GM12878 (cell line): ENCODE data around the gene NFIX. TPM values are rescaled to one million over a fixed set of nuclear protein-coding genes. Genes with fewer than 3 reads are reported as not detected.

Experiments used
- ATAC-seq: fragments of 200-7000 bp; cut with Tn5 transposase; 3 replicates; pipeline ENCODE4 v1.9.1; 2020; ENCODE audit warnings: mild to moderate bottlenecking, moderate library complexity
- BruUV-seq: library from RNA; stranded (reverse); fragments of 400-500 nt; replicated peaks from 2 replicates; lab custom pipeline; 2021; lab: Mats Ljungman, UMichigan
- CTCF ChIA-PET: fragments of 300-600 bp; sonication (Branson Sonifier 250); formaldehyde crosslinking; extraction: SDS; loops from one replicate; lab custom pipeline; 2021; ENCODE audit warnings: inconsistent platforms; lab: Yijun Ruan, JAX
- POLR2A ChIA-PET: fragments of 350-600 bp; formaldehyde crosslinking; extraction: SDS; loops from one replicate; lab custom pipeline; 2021; ENCODE audit warnings: inconsistent platforms; lab: Charles Lee
- RAD21 ChIA-PET: fragments of 300-600 bp; sonication (Branson Sonifier 250); formaldehyde crosslinking; loops from one replicate; lab custom pipeline; 2023; ENCODE audit warnings: antibody characterized with exemption; ENCODE audit not compliant: unreplicated experiment; lab: Charles Lee
- SMC1A ChIA-PET: fragments of 300-600 bp; sonication (Branson Sonifier 250); formaldehyde crosslinking; loops from one replicate; lab custom pipeline; 2023; ENCODE audit not compliant: unreplicated experiment, uncharacterized antibody; lab: Charles Lee
- DNase-seq: peaks from one replicate; pipeline ENCODE4 v3.0.0-alpha.2; 2011; ENCODE audit warnings: low read depth, low spot score
- FAIRE-seq: peaks from 3 replicates; lab custom pipeline; 2011; peaks lifted over from hg19 to GRCh38; lab: Jason Lieb, UNC
- H2AFZ ChIP-seq: 2 replicates; pipeline ENCODE4 v1.6.0; 2011; ENCODE audit warnings: low read depth, low read length, control low read depth; ENCODE audit not compliant: control insufficient read depth
- H3K27ac ChIP-seq: 2 replicates; pipeline ENCODE4 v1.5.1; 2011; ENCODE audit warnings: control low read depth; ENCODE audit not compliant: control insufficient read depth, insufficient read depth
- H3K27me3 ChIP-seq, 2 experiments: replicated peaks in 1 of 2; 2 replicates each; pipeline versions ENCODE4 v1.6.0 to v1.6.1; 2011; ENCODE audit warnings: low read length in 1 of 2; ENCODE audit not compliant: control insufficient read depth in 2 of 2, insufficient read depth in 2 of 2
- H3K36me3 ChIP-seq, 2 experiments: 2 replicates each; pipeline ENCODE4 v1.5.1; 2011; ENCODE audit warnings: low read length in 1 of 2; ENCODE audit not compliant: control insufficient read depth in 2 of 2, insufficient read depth in 2 of 2
- H3K4me1 ChIP-seq: 2 replicates; pipeline ENCODE4 v1.6.1; 2011; ENCODE audit warnings: mild to moderate bottlenecking, low read length, moderate library complexity, mixed read lengths; ENCODE audit not compliant: control insufficient read depth, insufficient read depth
- H3K4me2 ChIP-seq: 2 replicates; pipeline ENCODE4 v1.6.0; 2011; ENCODE audit warnings: control low read depth; ENCODE audit not compliant: control insufficient read depth, insufficient read depth
- H3K4me3 ChIP-seq: fragments of 200-600 bp; sonication (generic); 2 replicates; pipeline ENCODE4 v1.5.1; 2016
- H3K79me2 ChIP-seq: 2 replicates; pipeline ENCODE4 v1.6.0; 2011; ENCODE audit warnings: low read length; ENCODE audit not compliant: control insufficient read depth, insufficient read depth
- H3K9ac ChIP-seq: 2 replicates; pipeline ENCODE4 v1.8.0; 2011; ENCODE audit warnings: low read length, control low read depth, mixed read lengths; ENCODE audit not compliant: control insufficient read depth, insufficient read depth
- H3K9me3 ChIP-seq: replicated peaks from 3 replicates; pipeline ENCODE4 v1.5.1; 2011; ENCODE audit warnings: mild to moderate bottlenecking, low read length; ENCODE audit not compliant: control insufficient read depth, insufficient read depth
- H4K20me1 ChIP-seq: 2 replicates; pipeline ENCODE4 v1.6.0; 2011; ENCODE audit not compliant: control insufficient read depth, insufficient read depth
- BHLHE40 ChIP-seq, 2 experiments: fragments of 450-650 bp in 1 of 2; IDR thresholded peaks; 2 replicates each; pipeline ENCODE4 v1.6.1; 2011 to 2017; ENCODE audit warnings: low read depth in 2 of 2, borderline replicate concordance in 1 of 2, improper control_type of control experiment in 1 of 2, low read length in 1 of 2, mild to moderate bottlenecking in 1 of 2
- CHD2 ChIP-seq: IDR thresholded peaks from 2 replicates; pipeline ENCODE4 v1.6.1; 2011; ENCODE audit warnings: low read depth, low read length, improper control_type of control experiment, borderline replicate concordance
- CHD4 ChIP-seq: fragments of 200-600 bp; sonication (generic); IDR thresholded peaks from 2 replicates; pipeline ENCODE4 v1.6.1; 2016; ENCODE audit warnings: mild to moderate bottlenecking
- CTCF ChIP-seq, 3 experiments: IDR thresholded peaks in 2 of 3; conservative IDR thresholded peaks in 1 of 3; 2 replicates each; pipeline ENCODE4 v1.5.1; 2011; ENCODE audit warnings: low read depth in 3 of 3, low read length in 3 of 3, mild to moderate bottlenecking in 3 of 3, control low read depth in 2 of 3, moderate library complexity in 2 of 3, inconsistent platforms in 1 of 3, mixed read lengths in 1 of 3; ENCODE audit not compliant: control insufficient read depth in 2 of 3, insufficient read depth in 1 of 3; ENCODE audit errors: extremely low read depth in 1 of 3
- DPF2 ChIP-seq: fragments of 450-650 bp; IDR thresholded peaks from 2 replicates; pipeline ENCODE4 v1.6.1; 2017; ENCODE audit warnings: mild to moderate bottlenecking
- E4F1 ChIP-seq: fragments of 450-650 bp; IDR thresholded peaks from 2 replicates; pipeline ENCODE4 v1.6.1; 2018; ENCODE audit warnings: borderline replicate concordance, mild to moderate bottlenecking; ENCODE audit not compliant: partially characterized antibody
- JUNB ChIP-seq: IDR thresholded peaks from 2 replicates; pipeline ENCODE4 v1.6.1; 2016; ENCODE audit warnings: antibody characterized with exemption, mild to moderate bottlenecking
- NR2C2 ChIP-seq: IDR thresholded peaks from 2 replicates; pipeline ENCODE4 v1.6.1; 2011; ENCODE audit warnings: borderline replicate concordance, low read depth; ENCODE audit not compliant: control insufficient read depth, insufficient read length
- PAX8 ChIP-seq: fragments of 450-650 bp; IDR thresholded peaks from 2 replicates; pipeline ENCODE4 v1.6.1; 2017; ENCODE audit warnings: mild to moderate bottlenecking, moderate library complexity
- RAD21 ChIP-seq: IDR thresholded peaks from 2 replicates; pipeline ENCODE4 v1.6.1; 2011; ENCODE audit warnings: mild to moderate bottlenecking, low read depth, low read length, moderate library complexity; ENCODE audit not compliant: insufficient read depth
- RAD51 ChIP-seq: fragments of 450-650 bp; IDR thresholded peaks from 2 replicates; pipeline ENCODE4 v1.6.1; 2016; ENCODE audit warnings: moderate library complexity, mild to moderate bottlenecking, inconsistent platforms
- RB1 ChIP-seq: fragments of 450-650 bp; formaldehyde crosslinking; IDR thresholded peaks from 2 replicates; pipeline ENCODE4 v1.6.1; 2017; ENCODE audit warnings: mild to moderate bottlenecking, borderline replicate concordance
- RUNX3 ChIP-seq: IDR thresholded peaks from 2 replicates; pipeline ENCODE4 v1.6.1; 2012; ENCODE audit warnings: low read length, inconsistent platforms
- SMARCA5 ChIP-seq: fragments of 450-650 bp; IDR thresholded peaks from 2 replicates; pipeline ENCODE4 v1.6.1; 2017; ENCODE audit warnings: mild to moderate bottlenecking
- YY1 ChIP-seq: IDR thresholded peaks from 2 replicates; pipeline ENCODE4 v1.6.1; 2011; ENCODE audit warnings: low read depth, mild to moderate bottlenecking, low read length
- ZNF217 ChIP-seq: fragments of 450-650 bp; IDR thresholded peaks from 2 replicates; pipeline ENCODE4 v1.6.1; 2017; ENCODE audit warnings: antibody characterized with exemption, mild to moderate bottlenecking
- WGBS: methylation state at CpG from one replicate; pipeline ENCODE4 v1.1.6; 2016; ENCODE audit warnings: low lambda C conversion rate; ENCODE audit not compliant: insufficient replicate concordance, insufficient coverage; ENCODE audit errors: missing lambda C conversion rate; 5-methylcytosine and 5-hydroxymethylcytosine counted together
- in situ Hi-C: fragments of 300-500 bp; cut with MboI; formaldehyde crosslinking; loops from 9 replicates; pipeline ENCODE4 v1.14.3; 2018; ENCODE audit warnings: mixed read lengths
- intact Hi-C: fragments of 100-400 bp; cut with micrococcal nuclease; formaldehyde crosslinking; loops from one replicate; pipeline ENCODE4 v1.14.2; 2022; ENCODE audit not compliant: unreplicated experiment
- polyA plus RNA-seq, 11 experiments: library from polyadenylated mRNA; depleted of rRNA in 4 of 11; unstranded in 6 of 11; stranded (reverse) in 5 of 11; fragments of >200 nt; fragmentation: Nextera tagmentation in 4 of 11; fragmentation: Illumina TruSeq in 1 of 11; extraction: Ambion mirVana in 4 of 11; extraction: Trizol in 1 of 11; gene quantifications; 1 replicate in 1 of 11; 2 replicates in 10 of 11; pipeline versions ENCODE4 v1.2.1 to v1.2.3, GENCODE V29; 2011 to 2016; ENCODE audit warnings: inconsistent platforms in 2 of 11, missing spikeins in 2 of 11, low read depth in 1 of 11
- total RNA-seq, 4 experiments: library from RNA; depleted of rRNA in 3 of 4; stranded (reverse); fragments of >200 nt in 3 of 4; fragmentation: Illumina TruSeq in 1 of 4; extraction: Trizol in 1 of 4; gene quantifications; 2 replicates each; pipeline versions ENCODE4 v1.2.1 to v1.2.3, GENCODE V29; 2013 to 2021
- TF ChIP-seq, protein P1 (sequence below): fragments of 450-650 bp; IDR thresholded peaks from 2 replicates; pipeline ENCODE4 v1.6.1; 2016; ENCODE audit warnings: mild to moderate bottlenecking

Gene NFIX
- total and polyA plus RNA-seq, 10 of the 15 experiments (the other 5 are each of a cell fraction or from before 2014, with no cell fraction given), result 0.02 to 2.2 (median 0.28) TPM

DNA sequence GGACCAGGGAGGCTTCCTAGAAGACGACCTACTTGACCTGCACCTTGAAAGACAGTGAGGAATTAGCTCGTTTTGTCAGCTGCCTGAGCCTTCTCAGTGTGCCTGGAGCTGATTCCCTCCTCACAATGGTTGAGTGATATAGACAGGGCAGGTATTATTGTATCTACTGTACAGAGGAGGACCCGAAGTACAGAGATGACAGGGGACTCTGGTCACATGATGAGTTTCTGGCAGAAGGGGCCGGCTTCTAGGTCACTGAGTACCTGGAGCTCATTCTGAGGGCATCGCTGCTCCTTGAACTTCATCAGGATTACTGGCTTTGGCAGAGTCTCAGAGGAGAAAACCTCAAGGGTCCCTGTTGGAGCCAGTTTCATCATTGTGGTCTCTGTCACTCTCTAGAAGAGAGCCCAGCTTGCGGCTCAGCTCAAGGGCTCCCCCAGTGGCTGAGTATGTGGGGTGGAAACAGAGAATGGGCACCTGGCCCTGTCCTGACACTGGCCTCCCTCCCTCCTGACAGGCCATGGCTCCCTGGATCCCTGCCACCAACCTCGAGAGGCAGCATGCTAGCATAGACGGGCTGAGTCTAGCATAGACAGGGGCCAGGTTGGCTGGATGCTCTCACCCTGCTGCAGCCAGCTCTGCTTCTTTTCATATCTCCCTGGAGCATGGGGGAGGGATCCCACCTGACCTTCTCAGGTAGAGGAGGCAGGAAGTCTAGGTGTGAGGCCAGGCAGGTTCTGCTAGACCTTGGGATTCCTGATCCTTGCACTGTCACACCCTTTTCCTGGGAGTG is 38.7 kb downstream of the NFIX start:
- ATAC-seq, result peak; percentile 95
- in situ Hi-C loops, result no loop called here
- intact Hi-C loops, result loop anchor here (5.0 to 10.0 kb wide), 2 partner anchors 57 to 61 kb away; no protein-coding TSS in a partner anchor
- Histone ChIP-seq H3K36me3 (no peaks in the 10 kb centered on the region), H4K20me1 (no peaks in the 10 kb centered on the region), H3K4me1 (no peaks in the 10 kb centered on the region), H3K4me3 (no peak overlapping the region), H3K79me2 (no peaks in the 10 kb centered on the region), H3K9ac (no peak overlapping the region), H3K27ac (no peak overlapping the region), H3K9me3 (no peaks in the 10 kb centered on the region), H3K27me3 (peaks cover 0 to 2% of the 10 kb centered on the region in 2 experiments; a peak in 2 of 4 replicates), H3K4me2 (no peak overlapping the region), H2AFZ (no peak overlapping the region)
- RAD21 ChIA-PET, result interaction anchor here (0.9 to 2.5 kb wide), 5 partner anchors 24 to 60 kb away, joined by 3 to 13 read pairs (median 4); no protein-coding TSS in a partner anchor
- POLR2A ChIA-PET, result interaction anchor here (1.1 kb wide), 1 partner anchor 27 kb away, joined by 3 read pairs; no protein-coding TSS in a partner anchor
- SMC1A ChIA-PET, result interaction anchor here (0.6 to 2.1 kb wide), 4 partner anchors 13 to 27 kb away, joined by 4 to 9 read pairs (median 6); no protein-coding TSS in a partner anchor
- BruUV-seq, result no TSS peak
- peak; percentile 56; the same call in 1 of the 2 replicates for TF ChIP-seq RUNX3
- TF ChIP-seq, protein P1, sequence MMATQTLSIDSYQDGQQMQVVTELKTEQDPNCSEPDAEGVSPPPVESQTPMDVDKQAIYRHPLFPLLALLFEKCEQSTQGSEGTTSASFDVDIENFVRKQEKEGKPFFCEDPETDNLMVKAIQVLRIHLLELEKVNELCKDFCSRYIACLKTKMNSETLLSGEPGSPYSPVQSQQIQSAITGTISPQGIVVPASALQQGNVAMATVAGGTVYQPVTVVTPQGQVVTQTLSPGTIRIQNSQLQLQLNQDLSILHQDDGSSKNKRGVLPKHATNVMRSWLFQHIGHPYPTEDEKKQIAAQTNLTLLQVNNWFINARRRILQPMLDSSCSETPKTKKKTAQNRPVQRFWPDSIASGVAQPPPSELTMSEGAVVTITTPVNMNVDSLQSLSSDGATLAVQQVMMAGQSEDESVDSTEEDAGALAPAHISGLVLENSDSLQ, result peak; percentile 20; the same call in 1 of the 2 replicates
- TF ChIP-seq BHLHE40 (IDR thresholded peaks at IDR 0.05; ENCODE audit: borderline replicate concordance in 1 of 2, low read depth in 2 of 2, low read length in 1 of 2), result peak in 1 of 2 experiments; percentile 5; a peak in 1 of 4 replicates
- TF ChIP-seq SMARCA5, result peak; percentile 52; the same call in 1 of the 2 replicates
- TF ChIP-seq JUNB, result peak; percentile 27; the same call in 1 of the 2 replicates
- no peak for TF ChIP-seq RB1
- TF ChIP-seq CHD2, result no peak
- no peak for TF ChIP-seq PAX8
- peak; percentile 65 for TF ChIP-seq RAD21
- no peak for TF ChIP-seq DPF2
- TF ChIP-seq E4F1, result no peak
- 0 out of 2 replicates have a peak, but pooled peaks have one; percentile 39 for TF ChIP-seq YY1
- peak; percentile 71 to 93 (median 90) for TF ChIP-seq CTCF (IDR thresholded peaks at IDR 0.05 in 2 of 3, conservative IDR thresholded peaks at IDR 0.05 in 1 of 3; ENCODE audit: control insufficient read depth in 2 of 3, extremely low read depth in 1 of 3, insufficient read depth in 1 of 3, low read depth in 3 of 3, low read length in 3 of 3)
- TF ChIP-seq RAD51, result peak; percentile 67; the same call in 1 of the 2 replicates
- TF ChIP-seq ZNF217, result no peak
- TF ChIP-seq NR2C2, result no peak
- TF ChIP-seq CHD4, result no peak
- DNase-seq, result no peak
- CTCF ChIA-PET, result interaction anchor here (0.6 to 3.3 kb wide), 20 partner anchors 10 to 217 kb away, joined by 3 to 30 read pairs (median 4); partner anchors contain the start of gene NACC1
- peak; percentile 86 for FAIRE-seq
- WGBS, result 7% methylated on average over 8 of the region's 8 CpGs
